Measurements from ENCODE around the gene LEKR1.
"Not testable (repeated sequence)": the region's sequence is repeated elsewhere in the genome, so short reads cannot be mapped to it uniquely, and the experiment has no call there.

LEKR1 gene

GRCh38 chr3:156888176-156888575 lies 62.0 kb downstream of the LEKR1 start:
- H3K4me3 ChIP-seq (ENCODE audit: low read length): no peak overlapping the region
- no peak for DNase-seq (ENCODE audit: low read depth)
- TF ChIP-seq, protein P1, sequence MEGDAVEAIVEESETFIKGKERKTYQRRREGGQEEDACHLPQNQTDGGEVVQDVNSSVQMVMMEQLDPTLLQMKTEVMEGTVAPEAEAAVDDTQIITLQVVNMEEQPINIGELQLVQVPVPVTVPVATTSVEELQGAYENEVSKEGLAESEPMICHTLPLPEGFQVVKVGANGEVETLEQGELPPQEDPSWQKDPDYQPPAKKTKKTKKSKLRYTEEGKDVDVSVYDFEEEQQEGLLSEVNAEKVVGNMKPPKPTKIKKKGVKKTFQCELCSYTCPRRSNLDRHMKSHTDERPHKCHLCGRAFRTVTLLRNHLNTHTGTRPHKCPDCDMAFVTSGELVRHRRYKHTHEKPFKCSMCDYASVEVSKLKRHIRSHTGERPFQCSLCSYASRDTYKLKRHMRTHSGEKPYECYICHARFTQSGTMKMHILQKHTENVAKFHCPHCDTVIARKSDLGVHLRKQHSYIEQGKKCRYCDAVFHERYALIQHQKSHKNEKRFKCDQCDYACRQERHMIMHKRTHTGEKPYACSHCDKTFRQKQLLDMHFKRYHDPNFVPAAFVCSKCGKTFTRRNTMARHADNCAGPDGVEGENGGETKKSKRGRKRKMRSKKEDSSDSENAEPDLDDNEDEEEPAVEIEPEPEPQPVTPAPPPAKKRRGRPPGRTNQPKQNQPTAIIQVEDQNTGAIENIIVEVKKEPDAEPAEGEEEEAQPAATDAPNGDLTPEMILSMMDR (conservative IDR thresholded peaks at IDR 0.05; ENCODE audit: low read depth, low read length): no peak

DNA sequence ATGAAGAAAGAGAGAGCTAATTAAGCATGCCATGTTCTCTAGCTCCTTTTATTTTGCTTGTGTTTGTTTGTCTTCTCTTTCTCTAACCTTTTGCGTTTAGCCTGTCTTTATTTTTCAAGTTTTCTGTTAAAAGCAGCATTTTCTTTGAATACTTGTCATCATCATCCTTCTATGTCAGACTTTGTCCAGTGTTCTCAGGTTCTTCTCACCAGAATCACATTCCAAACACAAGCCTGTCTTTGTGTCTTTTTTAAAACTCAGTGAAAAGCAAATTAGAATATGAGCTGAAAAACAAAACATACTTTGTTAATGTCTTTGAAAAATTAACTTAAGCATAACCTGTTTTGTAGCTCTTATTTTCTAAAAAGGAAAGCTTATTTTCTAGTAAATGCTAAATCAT lies 62.4 kb downstream of the LEKR1 start:
- H3K4me3 ChIP-seq (ENCODE audit: low read length): no peak overlapping the region
- TF ChIP-seq, protein P1 (conservative IDR thresholded peaks at IDR 0.05; ENCODE audit: low read depth, low read length): no peak
- DNase-seq (ENCODE audit: low read depth): no peak

GRCh38 chr3:156892701-156893100 lies 66.5 kb downstream of the LEKR1 start:
- no peak overlapping the region for H3K4me3 ChIP-seq (ENCODE audit: low read length)
- TF ChIP-seq, protein P1 (conservative IDR thresholded peaks at IDR 0.05; ENCODE audit: low read depth, low read length): no peak
- DNase-seq (ENCODE audit: low read depth): no peak

- DNase-seq (ENCODE audit: low read depth); H3K4me3 ChIP-seq (ENCODE audit: low read length): not testable (repeated sequence)
Measured at GRCh38 chr3:156895374-156895773, 69.2 kb downstream of the LEKR1 start.

DNA sequence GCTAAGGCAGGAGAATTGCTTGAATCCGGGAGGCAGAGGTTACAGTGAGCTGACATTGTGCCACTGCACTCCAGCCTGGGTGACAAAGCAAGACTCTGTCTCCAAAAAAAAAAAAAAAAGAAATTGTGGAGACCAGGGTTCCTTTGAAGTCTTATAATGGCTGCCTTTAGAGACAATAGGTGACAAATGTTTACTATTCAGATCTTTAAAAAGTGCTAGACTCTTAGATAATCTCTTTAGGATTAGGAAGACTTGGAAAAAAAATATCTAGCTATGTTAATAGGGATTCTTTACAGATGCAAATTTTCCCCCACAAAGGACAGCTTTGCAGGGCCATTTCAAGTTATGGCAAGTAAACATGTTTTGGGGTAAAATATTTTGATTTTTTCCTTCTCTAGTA lies 71.7 kb downstream of the LEKR1 start:
- not testable (repeated sequence) for H3K4me3 ChIP-seq (ENCODE audit: low read length); DNase-seq (ENCODE audit: low read depth)

GRCh38 chr3:156898296-156898880 lies 72.2 kb downstream of the LEKR1 start:
- DNase-seq (ENCODE audit: low read depth): no peak
- no peak overlapping the region for H3K4me3 ChIP-seq (ENCODE audit: low read length)
- TF ChIP-seq, protein P1 (conservative IDR thresholded peaks at IDR 0.05; ENCODE audit: low read depth, low read length): no peak

DNA sequence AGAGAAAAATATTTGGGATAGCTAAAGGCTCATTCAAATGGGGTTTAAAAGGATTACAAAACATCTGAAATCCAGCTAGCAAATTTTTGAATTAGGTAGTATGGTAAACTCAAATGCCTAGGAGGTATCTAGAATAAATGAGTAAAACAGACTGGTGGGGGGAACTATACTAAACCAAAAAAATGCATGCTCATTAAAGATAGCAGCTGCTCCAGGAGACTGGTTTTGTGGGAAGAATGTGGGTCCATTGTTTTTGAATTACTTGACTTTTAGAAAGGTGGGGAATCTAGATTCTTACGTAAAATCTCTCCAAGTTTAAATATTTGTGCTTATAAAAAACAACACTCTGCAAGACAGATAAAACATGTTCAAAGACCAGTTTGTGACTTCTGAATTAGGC lies 73.8 kb downstream of the LEKR1 start:
- DNase-seq (ENCODE audit: low read depth): no peak
- TF ChIP-seq, protein P1 (conservative IDR thresholded peaks at IDR 0.05; ENCODE audit: low read depth, low read length): no peak
- no peak overlapping the region for H3K4me3 ChIP-seq (ENCODE audit: low read length)

- no peak for DNase-seq (ENCODE audit: low read depth)
- H3K4me3 ChIP-seq (ENCODE audit: low read length): no peak overlapping the region
- TF ChIP-seq, protein P1 (conservative IDR thresholded peaks at IDR 0.05; ENCODE audit: low read depth, low read length): no peak
Measured at GRCh38 chr3:156902916-156903315, 76.8 kb downstream of the LEKR1 start.
